KBM-7 (cell line): ENCODE measurements around the gene PHEX.

Source experiments
- DNase-seq: peaks from one replicate; pipeline ENCODE4 v3.0.0-alpha.2; 2015
- in situ Hi-C: fragments of 300-500 bp; cut with MboI; formaldehyde crosslinking; loops from 2 replicates; pipeline ENCODE4 v1.14.3; 2020; ENCODE audit warnings: low sequenced_read_pairs, low pct_unique_long_range_greater_than_20kb, mixed read lengths

The PHEX gene

GRCh38 chrX:22037911-22038537 is 5.9 kb downstream of the PHEX start:
- no peak for DNase-seq
- in situ Hi-C loops: no loop called here

GRCh38 chrX:22039541-22039940 is 7.4 kb downstream of the PHEX start:
- no peak for DNase-seq
- in situ Hi-C loops: no loop called here

DNA sequence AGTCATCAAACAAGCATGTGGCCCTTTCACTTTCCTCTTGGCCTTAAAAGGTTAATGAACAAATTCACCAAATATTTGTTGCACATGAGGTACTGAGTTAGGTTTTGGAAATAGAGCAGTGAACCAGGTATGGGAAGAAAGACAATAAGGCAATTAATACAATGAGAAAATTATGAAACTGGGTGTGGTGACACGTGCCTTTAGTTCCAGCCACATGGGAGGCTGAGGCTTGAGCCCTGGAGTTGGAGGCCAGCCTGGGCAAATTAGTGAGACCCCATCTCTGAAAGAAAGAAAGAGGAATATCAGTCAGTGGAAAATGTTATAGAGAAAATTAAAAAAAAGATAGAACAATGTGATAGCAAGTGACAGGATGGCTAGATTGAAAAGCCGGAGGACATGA is 8.1 kb downstream of the PHEX start:
- DNase-seq: no peak
- in situ Hi-C loops: no loop called here

- in situ Hi-C loops: no loop called here
- no peak for DNase-seq
Measured at GRCh38 chrX:22041907-22042530, 9.9 kb downstream of the PHEX start.

DNA sequence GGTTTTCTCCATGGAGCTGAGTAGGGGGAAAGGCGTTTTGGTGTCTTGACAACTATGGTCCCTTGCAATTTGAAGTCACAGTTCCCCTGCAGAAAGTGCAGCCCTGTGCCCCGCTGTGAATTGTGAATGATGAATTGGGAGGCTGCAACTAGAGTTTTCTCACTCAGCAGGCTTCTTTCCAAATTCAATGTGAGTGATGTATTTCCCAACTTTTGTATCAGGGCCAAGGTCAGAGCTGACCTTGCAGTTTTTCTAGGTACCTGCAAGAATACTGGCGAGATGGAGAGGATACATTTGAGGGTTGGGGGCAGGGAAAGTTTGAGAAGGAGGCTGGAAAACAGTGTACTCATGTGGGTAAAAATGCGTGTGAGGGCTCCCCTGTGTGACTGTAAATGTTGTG is 11.7 kb downstream of the PHEX start:
- DNase-seq: no peak
- in situ Hi-C loops: no loop called here

GRCh38 chrX:22047468-22047867 is 15.3 kb downstream of the PHEX start:
- DNase-seq: no peak
- in situ Hi-C loops: no loop called here

- in situ Hi-C loops: no loop called here
- no peak for DNase-seq
Measured at GRCh38 chrX:22053481-22053880, 21.4 kb downstream of the PHEX start.

DNA sequence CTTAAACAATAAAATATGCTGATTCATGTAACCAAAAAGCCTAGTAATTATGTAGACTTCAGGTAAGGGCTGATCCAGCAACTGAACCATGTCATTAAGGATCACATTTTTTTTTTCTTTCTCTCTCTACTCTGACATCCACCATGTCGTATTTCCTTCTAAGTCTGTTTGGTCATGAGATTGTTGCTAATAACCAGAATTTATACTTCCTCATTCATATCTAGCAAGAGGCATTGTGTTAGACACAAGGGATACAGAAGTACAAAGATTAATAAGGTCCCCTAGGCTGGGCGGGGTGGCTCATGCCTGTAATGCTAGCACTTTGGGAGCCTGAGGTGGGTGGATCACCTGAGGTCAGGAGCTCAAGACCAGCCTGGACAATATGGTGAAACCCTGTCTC is 24.1 kb downstream of the PHEX start:
- in situ Hi-C loops: no loop called here
- DNase-seq: no peak

DNA sequence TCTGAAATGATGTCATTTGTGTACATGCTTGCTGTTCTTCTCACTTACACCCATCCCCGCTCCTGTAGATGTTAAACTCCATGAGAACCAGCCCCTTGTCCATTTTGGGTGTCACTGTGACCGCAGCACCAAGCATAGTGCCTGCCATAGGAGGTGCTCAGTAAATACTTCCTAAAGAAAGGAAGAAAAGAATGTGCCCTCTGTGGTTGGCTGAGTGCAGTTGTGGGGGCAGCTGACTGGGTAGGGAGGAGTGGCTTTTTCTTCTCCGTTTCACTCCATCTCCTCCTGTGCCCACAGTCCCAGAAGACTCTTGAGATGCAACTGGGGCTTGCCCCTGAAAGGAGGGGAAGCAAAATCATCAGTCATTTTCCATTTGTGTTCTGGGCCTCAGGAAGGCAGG is 25.5 kb downstream of the PHEX start:
- no peak for DNase-seq
- in situ Hi-C loops: no loop called here

GRCh38 chrX:22059775-22060174 is 27.6 kb downstream of the PHEX start:
- DNase-seq: no peak
- in situ Hi-C loops: no loop called here

- in situ Hi-C loops: no loop called here
- DNase-seq: no peak
Measured at GRCh38 chrX:22060415-22061280, 28.5 kb downstream of the PHEX start.

- in situ Hi-C loops: no loop called here
- peak; percentile 93 for DNase-seq
Measured at GRCh38 chrX:22063284-22063683, 31.2 kb downstream of the PHEX start.

GRCh38 chrX:22069586-22069985 is 37.5 kb downstream of the PHEX start:
- no peak for DNase-seq
- in situ Hi-C loops: no loop called here

GRCh38 chrX:22073928-22074327 is 41.8 kb downstream of the PHEX start:
- in situ Hi-C loops: no loop called here
- no peak for DNase-seq

- DNase-seq: no peak
- in situ Hi-C loops: no loop called here
Measured at GRCh38 chrX:22078117-22078516, 46.0 kb downstream of the PHEX start.

DNA sequence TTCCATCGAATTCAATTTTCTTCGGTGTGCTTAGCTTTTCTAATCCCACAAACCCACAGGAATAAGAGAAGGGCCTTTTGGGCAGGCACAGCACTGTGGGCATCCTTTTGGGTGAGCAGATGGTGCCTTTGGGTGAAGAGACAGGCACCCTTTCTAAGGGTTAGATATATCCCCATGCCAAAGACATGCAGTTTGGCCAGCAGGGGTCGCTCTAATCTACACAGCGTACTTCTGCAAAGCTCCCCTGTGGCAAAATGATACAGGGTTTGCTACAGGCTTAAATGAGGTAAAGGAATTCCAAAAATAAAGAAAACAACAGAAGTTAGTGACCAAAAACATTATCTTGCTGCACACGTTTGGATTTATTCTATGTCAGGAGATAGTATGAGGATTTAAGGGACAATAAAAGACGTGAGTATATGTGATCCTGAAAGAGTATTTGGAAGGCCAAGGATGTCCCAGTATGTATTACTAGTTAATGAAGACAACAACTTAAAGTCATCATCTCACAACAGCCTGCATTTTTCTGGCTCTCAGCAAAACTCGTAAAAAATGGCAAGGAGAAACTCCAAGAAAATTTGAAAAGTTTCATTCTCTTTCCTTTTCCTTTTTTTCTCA is 49.5 kb downstream of the PHEX start:
- in situ Hi-C loops: no loop called here
- DNase-seq: peak; percentile 36

DNA sequence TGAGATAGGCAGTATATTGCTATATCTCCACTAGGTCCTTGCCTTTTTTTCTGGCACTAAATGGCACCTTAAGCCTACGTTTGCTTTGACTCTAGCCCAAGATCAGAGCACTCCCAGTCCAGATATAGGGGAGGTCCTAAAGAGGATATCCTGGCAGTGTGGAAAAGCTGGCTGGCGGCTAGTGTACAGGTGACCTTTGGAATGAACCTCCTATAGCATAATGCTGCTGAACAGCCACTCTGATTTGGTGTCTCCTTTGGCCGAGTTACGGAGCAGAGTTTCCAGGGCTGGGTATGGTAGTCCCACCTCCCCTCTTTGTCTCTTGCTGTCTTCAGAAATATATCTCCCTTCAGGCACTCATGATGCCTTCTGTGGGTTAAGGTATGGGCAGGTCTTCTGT is 53.9 kb downstream of the PHEX start:
- in situ Hi-C loops: no loop called here
- DNase-seq: no peak

DNA sequence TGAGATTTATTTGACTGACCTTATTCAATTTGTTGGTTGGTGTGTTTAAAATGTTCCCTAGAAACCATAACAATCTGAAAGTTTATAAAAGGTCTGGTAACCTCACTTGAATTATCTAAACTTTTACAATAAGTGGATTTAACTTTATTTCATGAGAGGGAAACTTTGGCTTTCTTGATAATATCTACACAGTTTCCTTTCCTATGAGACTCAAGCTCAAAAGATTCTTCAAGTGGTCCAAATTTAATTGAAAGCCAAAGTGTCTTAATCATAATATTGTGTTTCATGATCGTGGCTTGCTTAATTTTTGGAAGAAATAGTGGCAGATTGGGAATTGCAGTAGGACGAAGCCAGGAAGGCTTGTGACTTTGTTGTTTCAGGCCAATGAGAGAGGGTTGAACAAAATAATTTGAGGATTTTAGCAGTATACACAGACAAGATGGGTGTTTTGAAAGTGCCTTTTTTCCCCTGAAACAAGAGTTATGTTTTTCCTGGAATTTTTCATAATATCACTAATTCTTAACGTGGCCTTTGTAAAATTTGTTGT is 55.0 kb downstream of the PHEX start:
- DNase-seq: no peak
- in situ Hi-C loops: no loop called here

GRCh38 chrX:22088326-22088725 is 56.2 kb downstream of the PHEX start:
- no peak for DNase-seq
- in situ Hi-C loops: no loop called here

DNA sequence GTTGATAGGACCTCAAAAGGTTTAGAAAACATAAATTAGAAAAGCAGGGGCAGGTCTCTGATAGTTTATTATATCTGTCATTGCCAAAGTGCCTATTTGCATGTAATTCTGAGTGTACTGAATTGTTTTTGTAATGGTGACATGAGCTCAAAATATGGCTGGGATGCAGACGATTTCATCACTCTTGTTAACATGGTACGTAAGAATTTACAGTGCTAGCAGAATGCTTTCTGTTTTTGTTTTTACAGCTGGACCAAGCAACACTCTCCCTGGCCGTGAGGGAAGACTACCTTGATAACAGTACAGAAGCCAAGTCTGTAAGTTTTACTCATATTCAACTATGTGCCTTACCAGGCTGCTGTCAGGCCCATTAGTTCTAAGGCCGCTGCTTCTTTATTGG is 58.1 kb downstream of the PHEX start:
- in situ Hi-C loops: no loop called here

More for the DNA sequence above, 58.1 kb downstream of the PHEX start:
- no peak for DNase-seq
